Upper lobe of left lung (tissue), 4 donors: Measurements from ENCODE around the gene TRIM65.
"Not testable (repeated sequence)": the region's sequence is repeated elsewhere in the genome, so short reads cannot be mapped to it uniquely, and the experiment has no call there.

ENCODE experiments used
- CTCF ChIP-seq, 6 experiments: fragments of 450-650 bp in 4 of 6; fragments of 200-600 bp in 2 of 6; sonication (generic) in 2 of 6; IDR thresholded peaks; one replicate each; pipeline ENCODE4 v1.5.1; 2016 to 2019; ENCODE audit warnings: antibody characterized with exemption in 6 of 6
- POLR2A ChIP-seq, 4 donors: fragments of 450-650 bp; IDR thresholded peaks; one replicate each; pipeline ENCODE4 v1.5.1; 2016 to 2017; ENCODE audit warnings: antibody characterized with exemption in 4 of 4, mild to moderate bottlenecking in 2 of 4
- POLR2AphosphoS5 ChIP-seq, 2 donors: sonication (generic); formaldehyde crosslinking; IDR thresholded peaks; one replicate each; pipeline ENCODE4 v1.5.1; 2017; ENCODE audit warnings: antibody characterized with exemption in 2 of 2

- not testable (repeated sequence) for TF ChIP-seq CTCF, POLR2AphosphoS5, POLR2A (IDR thresholded peaks at IDR 0.05)
Observed at GRCh38 chr17:75859358-75859757, 37.4 kb downstream of the TRIM65 start.
